Skin epidermis (tissue), 12 donors: ENCODE measurements around the gene RPRD1B.

ENCODE experiments used
- H3K27ac ChIP-seq, 21 experiments: fragments of 200-600 bp; sonication (generic) in 11 of 21; one replicate each; pipeline ENCODE4 v1.5.0; 2020; ENCODE audit warnings: mild to moderate bottlenecking in 3 of 21, inconsistent platforms in 2 of 21, moderate library complexity in 2 of 21
- H3K4me3 ChIP-seq, 7 experiments: fragments of 200-600 bp; sonication (generic) in 2 of 7; one replicate each; pipeline ENCODE4 v1.5.0; 2020; ENCODE audit warnings: inconsistent platforms in 2 of 7, mild to moderate bottlenecking in 2 of 7, moderate library complexity in 1 of 7

Gene RPRD1B

GRCh38 chr20:38113401-38114325, 80.1 kb downstream of the RPRD1B start:
- H3K27ac ChIP-seq: no peak overlapping the region

GRCh38 chr20:38114353-38114791, 80.8 kb downstream of the RPRD1B start:
- Histone ChIP-seq H3K4me3 (no peak overlapping the region), H3K27ac (no peak overlapping the region)

More at GRCh38 chr20:38113401-38114325, 80.1 kb downstream of the RPRD1B start:
- H3K4me3 ChIP-seq: no peak overlapping the region

- Histone ChIP-seq H3K27ac (no peak overlapping the region), H3K4me3 (no peak overlapping the region)
These were observed 81.7 kb downstream of the RPRD1B start for GRCh38 chr20:38115205-38115604.

GRCh38 chr20:38115896-38116295, 82.3 kb downstream of the RPRD1B start:
- no peak overlapping the region for H3K27ac ChIP-seq
- H3K4me3 ChIP-seq: no peak overlapping the region

- no peak overlapping the region for H3K27ac ChIP-seq
- H3K4me3 ChIP-seq: no peak overlapping the region
These were observed 83.0 kb downstream of the RPRD1B start for GRCh38 chr20:38116409-38117165.

- Histone ChIP-seq H3K4me3 (no peak overlapping the region), H3K27ac (no peak overlapping the region)
These were observed 83.7 kb downstream of the RPRD1B start for GRCh38 chr20:38117205-38117604.

GRCh38 chr20:38117635-38118034, 84.1 kb downstream of the RPRD1B start:
- no peak overlapping the region for H3K4me3 ChIP-seq
- no peak overlapping the region for H3K27ac ChIP-seq

GRCh38 chr20:38119446-38119845, 85.9 kb downstream of the RPRD1B start:
- Histone ChIP-seq H3K4me3 (no peak overlapping the region), H3K27ac (peak overlapping the region in 1 of 21 experiments; percentile 9)

GRCh38 chr20:38120625-38120988, 87.1 kb downstream of the RPRD1B start:
- H3K27ac ChIP-seq: no peak overlapping the region
- H3K4me3 ChIP-seq: no peak overlapping the region

- no peak overlapping the region for H3K4me3 ChIP-seq
- no peak overlapping the region for H3K27ac ChIP-seq
These were observed 88.2 kb downstream of the RPRD1B start for GRCh38 chr20:38121741-38122140.

- Histone ChIP-seq H3K4me3 (no peak overlapping the region), H3K27ac (no peak overlapping the region)
These were observed 89.6 kb downstream of the RPRD1B start for GRCh38 chr20:38123021-38123587.

GRCh38 chr20:38125157-38126056, 91.9 kb downstream of the RPRD1B start:
- no peak overlapping the region for H3K4me3 ChIP-seq

GRCh38 chr20:38126146-38126921, 92.8 kb downstream of the RPRD1B start:
- H3K4me3 ChIP-seq: no peak overlapping the region
- no peak overlapping the region for H3K27ac ChIP-seq

More at GRCh38 chr20:38125157-38126056, 91.9 kb downstream of the RPRD1B start:
- no peak overlapping the region for H3K27ac ChIP-seq

- no peak overlapping the region for H3K4me3 ChIP-seq
- H3K27ac ChIP-seq: no peak overlapping the region
These were observed 93.5 kb downstream of the RPRD1B start for GRCh38 chr20:38126932-38127621.

- no peak overlapping the region for H3K27ac ChIP-seq
- no peak overlapping the region for H3K4me3 ChIP-seq
These were observed 94.5 kb downstream of the RPRD1B start for GRCh38 chr20:38127920-38128528.

- no peak overlapping the region for H3K4me3 ChIP-seq
- no peak overlapping the region for H3K27ac ChIP-seq
These were observed 95.1 kb downstream of the RPRD1B start for GRCh38 chr20:38128691-38129090.

GRCh38 chr20:38129248-38129865, 95.8 kb downstream of the RPRD1B start:
- no peak overlapping the region for H3K27ac ChIP-seq

More at GRCh38 chr20:38129248-38129865, 95.8 kb downstream of the RPRD1B start:
- H3K4me3 ChIP-seq: no peak overlapping the region
